ENCODE data around the gene NEK1. TPM values are rescaled to one million over a fixed set of nuclear protein-coding genes. Genes with fewer than 3 reads are reported as not detected.
"Not testable (repeated sequence)": the region's sequence is repeated elsewhere in the genome, so short reads cannot be mapped to it uniquely, and the experiment has no call there.

NEK1 gene
- total RNA-seq, 6 experiments from 2014 or later, result 9.4 to 11.1 (median 10.0) TPM

GRCh38 chr4:169626331-169627282 is 14.2 kb upstream of the NEK1 start:
- H3K4me1 Mint-ChIP-seq (ENCODE audit: low read depth), result peaks cover 18% of the 10 kb centered on the region
- H3K36me3 Mint-ChIP-seq (ENCODE audit: low read depth), result peaks cover 5% of the 10 kb centered on the region; the same call in 1 of the 2 replicates
- H3K27me3 Mint-ChIP-seq (ENCODE audit: insufficient read depth), result no peaks in the 10 kb centered on the region
- no peak for DNase-seq
- no peak overlapping the region for H3K4me3 Mint-ChIP-seq
- H3K9me3 Mint-ChIP-seq, result no peaks in the 10 kb centered on the region
- TF ChIP-seq CTCF (IDR thresholded peaks at IDR 0.05), result no peak
- H3K27ac Mint-ChIP-seq, result no peak overlapping the region

- no peak for DNase-seq
- no peak for TF ChIP-seq CTCF (IDR thresholded peaks at IDR 0.05)
- Mint-ChIP-seq H3K9me3 (no peaks in the 10 kb centered on the region), H3K27ac (no peak overlapping the region), H3K27me3 (ENCODE audit: insufficient read depth) (no peaks in the 10 kb centered on the region), H3K4me1 (ENCODE audit: low read depth) (peaks cover 16% of the 10 kb centered on the region), H3K4me3 (no peak overlapping the region), H3K36me3 (ENCODE audit: low read depth) (peaks cover 5% of the 10 kb centered on the region; the same call in 1 of the 2 replicates)
Observed at GRCh38 chr4:169625886-169626285, 13.5 kb upstream of the NEK1 start.

DNA sequence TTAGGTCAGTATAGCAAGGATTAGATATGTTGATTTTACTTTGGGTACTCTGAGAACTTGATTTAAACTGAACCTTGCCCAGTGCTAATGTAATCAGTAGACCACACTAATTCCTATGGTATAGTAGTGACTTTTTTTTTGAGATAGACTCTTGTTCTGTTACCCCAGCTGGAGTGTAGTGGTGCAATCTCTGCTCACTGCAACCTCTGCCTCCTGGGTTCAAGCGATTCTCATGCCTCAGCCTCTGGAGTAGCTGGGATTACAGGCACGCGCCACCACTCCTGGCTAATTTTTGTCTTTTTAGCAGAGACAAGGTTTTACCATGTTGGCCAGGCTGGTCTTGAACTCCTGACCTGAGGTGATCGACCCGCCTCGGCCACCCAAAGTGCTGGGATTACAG is 11.6 kb upstream of the NEK1 start:
- not testable (repeated sequence) for H3K4me3 Mint-ChIP-seq; H3K9me3 Mint-ChIP-seq; DNase-seq; H3K36me3 Mint-ChIP-seq (ENCODE audit: low read depth); H3K27ac Mint-ChIP-seq; H3K27me3 Mint-ChIP-seq (ENCODE audit: insufficient read depth)
- peaks cover 23% of the 10 kb centered on the region for H3K4me1 Mint-ChIP-seq (ENCODE audit: low read depth)

DNA sequence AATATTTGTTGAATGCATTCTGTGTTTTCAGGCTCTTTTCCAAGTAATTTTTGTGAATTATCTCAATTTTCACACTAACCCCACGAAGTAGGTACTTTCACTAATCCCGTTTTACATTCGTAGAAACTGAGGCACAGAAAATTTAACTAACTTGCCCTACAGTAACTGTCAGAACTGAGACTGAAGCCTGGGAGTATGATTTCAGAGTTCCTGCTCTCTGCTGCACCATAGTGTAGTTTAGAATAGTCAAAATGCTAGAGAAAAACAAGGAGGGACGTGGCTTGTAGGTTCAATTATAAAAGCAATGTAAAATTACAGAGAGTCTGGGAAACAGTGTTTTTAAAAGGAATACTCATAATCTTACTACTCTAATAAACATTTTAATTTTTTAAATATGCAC is 10.2 kb upstream of the NEK1 start:
- H3K9me3 Mint-ChIP-seq, result no peaks in the 10 kb centered on the region
- H3K36me3 Mint-ChIP-seq (ENCODE audit: low read depth), result peaks cover 5% of the 10 kb centered on the region; the same call in 1 of the 2 replicates
- TF ChIP-seq CTCF (IDR thresholded peaks at IDR 0.05), result no peak
- H3K27ac Mint-ChIP-seq, result peak overlapping the region; percentile 55
- peaks cover 34% of the 10 kb centered on the region for H3K4me1 Mint-ChIP-seq (ENCODE audit: low read depth)
- no peaks in the 10 kb centered on the region for H3K27me3 Mint-ChIP-seq (ENCODE audit: insufficient read depth)
- no peak for DNase-seq
- H3K4me3 Mint-ChIP-seq, result peak overlapping the region; percentile 97

GRCh38 chr4:169621731-169622492 is 9.5 kb upstream of the NEK1 start:
- H3K9me3 Mint-ChIP-seq, result no peaks in the 10 kb centered on the region
- H3K4me1 Mint-ChIP-seq (ENCODE audit: low read depth), result peaks cover 34% of the 10 kb centered on the region
- peaks cover 5% of the 10 kb centered on the region; the same call in 1 of the 2 replicates for H3K36me3 Mint-ChIP-seq (ENCODE audit: low read depth)
- TF ChIP-seq CTCF (IDR thresholded peaks at IDR 0.05), result no peak
- peak overlapping the region; percentile 97 for H3K4me3 Mint-ChIP-seq
- peak; percentile 55 for DNase-seq
- no peaks in the 10 kb centered on the region for H3K27me3 Mint-ChIP-seq (ENCODE audit: insufficient read depth)
- peak overlapping the region; percentile 55 for H3K27ac Mint-ChIP-seq
